HG03175 (cell line): ENCODE data around the gene ONECUT3.

Experiments used
- ATAC-seq: cut with Tn5 transposase; IDR thresholded peaks from one replicate; pipeline ENCODE4 v1.9.1; 2021; ENCODE audit warnings: mild to moderate bottlenecking, moderate library complexity; ENCODE audit not compliant: unreplicated experiment

ONECUT3 gene

DNA sequence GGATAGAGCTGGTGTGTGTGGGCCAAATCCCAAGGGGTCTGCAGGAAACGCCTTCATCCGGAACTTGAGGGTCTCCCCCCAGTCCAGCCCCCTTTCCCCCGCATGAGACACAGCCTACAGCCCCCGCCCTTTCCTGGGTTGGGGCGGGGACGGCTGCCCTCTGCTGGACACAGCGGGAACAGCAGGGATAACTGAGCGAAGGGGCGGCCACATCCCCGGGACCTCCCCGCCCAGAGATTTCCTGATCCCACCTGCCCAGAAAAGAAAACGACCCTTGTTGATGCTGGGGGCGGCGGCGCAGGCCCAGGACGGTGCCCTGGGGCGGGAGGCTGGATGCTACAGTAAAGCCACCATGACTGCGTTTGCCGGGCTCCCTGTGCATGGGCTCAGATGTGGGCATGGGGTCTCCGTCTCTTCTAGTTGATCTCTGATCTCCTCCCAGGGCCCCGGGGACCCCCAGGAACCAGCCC lies 14.2 kb downstream of the ONECUT3 start:
- no peak for ATAC-seq

GRCh38 chr19:1768248-1768647 lies 14.9 kb downstream of the ONECUT3 start:
- no peak for ATAC-seq

DNA sequence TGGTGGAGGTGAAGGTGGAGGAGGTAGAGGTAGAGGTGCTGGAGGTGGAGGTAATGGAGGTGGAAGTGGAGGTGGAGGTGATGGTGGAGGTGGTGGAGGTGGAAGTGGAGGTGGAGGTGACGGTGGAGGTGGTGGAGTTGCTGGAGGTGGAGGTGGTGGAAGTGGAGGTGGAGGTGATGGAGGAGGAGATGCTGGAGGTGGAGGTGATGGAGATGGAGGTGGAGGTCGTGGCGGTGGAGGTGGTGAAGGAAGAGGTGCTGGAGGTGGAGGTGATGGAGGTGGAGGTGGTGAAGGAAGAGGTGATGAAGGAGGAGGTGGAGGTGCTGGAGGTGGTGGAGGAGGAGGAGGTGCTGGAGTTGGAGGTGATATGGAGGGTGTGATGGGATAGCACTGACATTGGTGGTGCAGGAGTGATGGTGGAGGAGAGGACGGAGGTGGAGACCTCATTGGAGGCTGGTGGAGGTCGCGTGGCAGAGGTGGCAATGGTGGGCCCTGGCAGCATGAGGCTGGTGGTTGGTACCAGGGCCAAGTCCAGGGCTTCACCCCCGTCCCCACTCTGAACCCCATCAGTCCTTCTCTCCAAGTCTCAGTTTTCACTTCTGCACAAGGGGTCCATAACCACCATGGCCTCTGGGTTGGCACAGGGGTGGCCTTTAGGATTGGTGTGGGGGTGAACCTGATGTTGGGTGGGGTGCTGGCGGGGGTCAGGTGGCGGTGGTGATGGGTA lies 15.8 kb downstream of the ONECUT3 start:
- ATAC-seq, result no peak

DNA sequence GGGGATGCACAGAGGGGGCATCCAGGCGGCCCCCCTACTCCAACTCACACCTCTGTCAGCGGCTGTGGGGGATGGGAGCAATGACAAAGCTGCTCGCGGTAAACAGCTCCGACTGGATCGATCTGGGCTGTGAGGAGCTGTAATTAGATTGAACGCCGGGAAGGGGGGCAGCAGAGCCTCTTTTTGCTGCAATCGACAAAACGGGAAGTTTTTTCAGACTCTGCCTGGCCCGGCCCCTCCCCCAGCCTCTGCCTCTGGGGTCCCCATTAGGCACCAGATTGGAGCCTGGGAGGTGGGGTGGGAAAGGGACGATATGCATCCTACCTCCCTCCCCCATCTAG lies 16.3 kb downstream of the ONECUT3 start:
- ATAC-seq, result no peak

DNA sequence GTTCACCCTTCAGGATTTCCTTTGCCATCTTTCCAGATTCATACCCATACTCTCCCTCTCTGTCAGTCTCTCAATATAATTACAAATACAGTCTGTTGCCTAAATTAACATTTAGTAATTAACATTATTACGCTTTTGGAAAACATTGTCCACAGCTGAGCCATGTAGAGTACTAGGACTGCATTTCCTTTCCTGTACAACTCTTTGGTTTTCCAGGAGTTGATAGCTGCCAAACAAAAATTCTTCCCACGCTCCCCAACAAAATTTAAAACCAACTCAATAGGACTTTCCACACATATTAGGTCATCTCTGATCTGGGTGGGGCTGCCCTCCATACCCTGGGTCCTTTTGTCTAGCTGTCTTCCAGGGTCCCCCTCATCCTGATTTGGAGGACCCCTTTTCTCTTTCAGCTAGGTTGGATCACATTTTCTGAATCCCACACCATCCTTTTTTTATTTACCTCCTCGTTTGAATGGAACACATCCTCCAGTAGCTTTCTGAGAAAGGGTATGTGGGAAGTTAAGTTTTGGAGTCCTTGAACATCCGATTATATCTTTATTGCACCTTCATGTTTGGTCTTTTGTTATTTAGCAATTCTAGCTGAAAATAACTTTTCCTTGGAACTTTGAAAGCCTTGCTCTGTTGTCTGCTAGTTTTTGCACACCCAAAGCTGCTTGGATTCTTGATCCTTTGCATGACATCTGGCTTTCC lies 17.7 kb downstream of the ONECUT3 start:
- ATAC-seq, result no peak

DNA sequence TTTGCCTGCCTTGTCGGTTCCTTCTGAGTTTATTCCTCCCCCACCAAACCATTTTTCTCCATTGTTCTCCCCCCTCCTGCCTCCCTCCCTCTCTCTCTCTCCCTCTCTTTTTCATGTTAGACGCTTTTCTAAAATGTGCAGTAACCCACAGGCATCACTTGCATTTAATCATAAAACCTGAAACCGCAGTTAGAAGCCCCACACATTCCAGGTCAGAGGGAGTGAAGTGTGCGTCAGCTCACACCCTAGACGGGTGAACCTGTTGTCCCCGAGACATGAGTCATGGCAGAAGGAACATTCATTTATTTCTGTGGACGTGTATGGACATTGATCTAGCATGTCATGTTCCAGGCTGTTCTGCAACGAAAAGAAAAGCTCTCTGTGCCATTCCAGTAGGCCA lies 19.9 kb downstream of the ONECUT3 start:
- ATAC-seq, result no peak

DNA sequence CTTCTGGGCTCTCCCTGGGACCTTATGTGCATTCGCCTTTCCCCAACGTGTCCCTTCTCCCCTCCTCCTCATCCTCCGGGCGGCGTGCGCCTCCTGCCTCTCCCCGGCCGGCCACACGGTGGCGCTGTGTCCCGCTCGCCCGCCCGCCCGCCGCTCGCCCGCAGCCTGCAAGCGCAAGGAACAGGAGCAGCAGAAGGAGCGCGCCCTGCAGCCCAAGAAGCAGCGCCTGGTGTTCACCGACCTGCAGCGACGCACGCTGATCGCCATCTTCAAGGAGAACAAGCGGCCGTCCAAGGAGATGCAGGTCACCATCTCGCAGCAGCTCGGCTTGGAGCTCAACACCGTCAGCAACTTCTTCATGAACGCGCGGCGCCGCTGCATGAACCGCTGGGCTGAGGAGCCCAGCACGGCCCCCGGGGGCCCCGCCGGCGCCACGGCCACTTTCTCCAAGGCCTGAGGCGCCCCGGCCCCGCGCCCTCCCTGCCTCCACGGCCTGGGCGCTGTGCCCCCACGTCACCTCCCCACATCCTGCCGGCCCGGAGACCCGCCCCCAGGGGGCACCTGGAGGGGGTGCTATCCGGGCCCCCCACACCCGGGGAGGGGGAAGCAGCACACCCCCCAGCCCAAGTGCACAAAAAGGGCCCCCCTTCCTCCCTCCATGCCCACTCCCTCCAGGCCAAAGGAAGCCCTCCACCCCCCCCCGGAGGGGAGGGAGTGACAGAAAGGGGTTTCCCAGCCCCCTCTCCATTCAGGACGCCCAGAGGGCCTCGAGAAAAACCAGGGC lies 21.9 kb downstream of the ONECUT3 start:
- no peak for ATAC-seq

GRCh38 chr19:1775951-1776605 lies 22.8 kb downstream of the ONECUT3 start:
- no peak for ATAC-seq

DNA sequence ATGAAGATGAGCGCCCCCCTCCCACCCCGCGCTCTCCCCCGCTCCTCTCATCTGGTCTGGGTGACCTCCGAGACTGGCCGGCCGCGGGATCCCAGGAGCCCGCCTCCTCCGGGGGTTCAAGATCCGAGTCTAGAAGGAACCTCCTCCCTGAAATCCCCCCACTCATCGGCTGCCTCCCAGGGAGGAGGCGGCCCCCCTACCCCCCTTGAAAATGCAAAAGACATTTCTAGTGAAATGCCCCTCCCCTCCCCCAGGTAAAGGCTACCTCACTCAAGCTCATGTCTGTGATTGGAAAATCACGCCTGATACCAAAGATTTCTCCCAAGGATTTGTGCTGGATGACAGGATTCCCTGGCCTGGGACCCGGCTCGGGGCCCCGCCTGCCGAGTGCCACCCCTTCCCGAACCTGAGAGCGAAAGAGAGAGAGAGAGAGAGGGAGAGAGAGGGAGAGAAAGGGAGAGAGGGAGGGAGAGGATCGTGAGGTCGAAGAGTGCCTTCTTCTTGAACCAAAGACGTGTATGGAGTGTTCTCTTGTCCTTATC lies 23.4 kb downstream of the ONECUT3 start:
- ATAC-seq, result no peak

- ATAC-seq, result no peak
These were observed 23.8 kb downstream of the ONECUT3 start for GRCh38 chr19:1777149-1777548.

GRCh38 chr19:1779574-1779973 lies 26.3 kb downstream of the ONECUT3 start:
- ATAC-seq, result no peak

DNA sequence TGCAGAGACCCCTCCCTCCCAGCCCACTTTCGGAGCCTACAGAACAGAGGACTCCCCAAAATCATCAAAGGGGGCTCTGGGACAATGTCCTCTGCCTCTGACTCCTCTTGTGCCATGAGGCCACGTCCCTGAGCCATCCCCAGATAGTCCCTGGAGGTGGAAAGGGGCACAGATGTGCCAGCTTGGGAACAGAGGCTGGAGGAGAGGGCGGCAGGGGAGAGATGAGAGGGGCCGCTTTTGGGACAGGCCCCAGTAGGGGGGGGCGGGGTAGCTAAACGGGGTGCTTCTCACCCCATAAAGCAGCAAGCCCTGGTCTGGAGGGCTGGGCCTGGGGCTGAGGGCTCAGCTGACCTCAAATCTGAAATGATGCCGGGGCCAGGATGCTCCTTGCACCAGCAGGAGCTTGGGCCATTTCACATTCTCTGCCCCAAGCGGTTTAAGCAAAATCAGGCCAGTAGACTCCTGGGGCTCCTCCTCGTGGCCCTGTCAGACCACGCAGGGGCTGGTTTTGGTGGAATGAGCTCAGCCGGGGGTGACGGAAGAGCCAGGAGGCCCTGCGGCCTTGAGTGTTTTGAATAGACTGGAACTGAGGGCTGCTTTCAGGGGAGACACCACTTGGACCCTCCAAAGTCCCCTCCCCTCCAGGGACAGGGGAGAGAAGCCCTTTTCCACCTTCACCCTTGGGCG lies 27.1 kb downstream of the ONECUT3 start:
- no peak for ATAC-seq

DNA sequence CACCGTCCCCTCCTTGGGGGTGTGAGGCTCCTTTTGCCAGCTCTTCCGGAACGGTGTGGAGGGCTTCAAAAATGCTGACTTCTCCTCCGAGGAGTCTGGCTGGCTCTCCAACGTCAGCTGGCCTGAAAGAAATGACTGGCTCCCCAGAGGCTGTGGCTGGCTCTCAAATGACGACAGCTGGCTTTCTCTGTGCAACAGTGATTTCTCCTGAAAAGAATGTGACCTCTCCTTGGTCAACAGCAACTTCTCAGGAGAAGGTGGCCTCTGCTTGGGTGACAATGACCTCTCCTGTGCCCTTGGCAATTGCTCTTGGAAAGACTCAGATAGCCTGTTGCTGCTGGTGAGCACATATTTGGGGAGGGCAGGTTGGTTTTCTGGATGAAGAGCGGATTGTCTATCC lies 29.2 kb downstream of the ONECUT3 start:
- no peak for ATAC-seq

DNA sequence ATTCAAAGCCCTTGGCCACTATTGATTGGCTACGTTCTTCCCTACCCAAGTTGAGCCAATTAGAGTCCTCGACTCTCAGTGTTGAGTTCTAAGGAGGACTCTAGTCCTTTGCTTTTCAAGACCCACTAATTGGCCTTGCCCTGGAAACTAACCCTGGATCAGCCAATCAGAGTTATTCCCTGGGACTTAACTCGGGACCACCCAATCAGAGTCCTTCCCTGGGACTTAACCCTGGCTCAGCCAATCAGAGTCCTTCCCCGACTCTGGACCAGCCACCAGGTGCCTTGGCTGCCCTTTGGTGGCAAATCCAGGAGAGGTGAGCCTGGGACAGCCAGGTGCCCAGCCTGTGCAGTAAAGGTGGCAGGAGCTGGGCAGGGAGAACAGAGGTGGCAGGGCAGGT lies 30.0 kb downstream of the ONECUT3 start:
- ATAC-seq, result no peak

DNA sequence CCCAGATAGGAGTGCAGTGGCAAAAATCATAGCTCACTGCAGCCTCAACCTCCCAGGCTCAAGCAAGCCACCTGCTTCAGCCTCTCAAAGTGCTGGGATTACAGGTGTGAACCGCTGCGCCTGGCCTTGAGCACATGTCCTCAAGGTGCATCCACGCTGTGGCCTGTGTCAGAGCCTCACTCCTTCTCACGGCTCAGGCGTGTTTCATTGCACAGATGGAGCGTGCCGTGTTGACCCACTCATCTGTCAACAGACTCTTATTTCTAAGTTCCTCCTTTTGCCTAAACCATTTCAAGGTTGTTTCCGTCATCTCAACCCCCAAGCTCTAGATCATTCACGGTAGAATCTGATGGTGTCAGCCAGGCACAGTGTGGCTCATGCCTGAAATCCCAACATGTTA lies 30.6 kb downstream of the ONECUT3 start:
- no peak for ATAC-seq

- ATAC-seq, result no peak
These were observed 32.0 kb downstream of the ONECUT3 start for GRCh38 chr19:1785310-1785709.

GRCh38 chr19:1786668-1787067 lies 33.4 kb downstream of the ONECUT3 start:
- ATAC-seq, result no peak

DNA sequence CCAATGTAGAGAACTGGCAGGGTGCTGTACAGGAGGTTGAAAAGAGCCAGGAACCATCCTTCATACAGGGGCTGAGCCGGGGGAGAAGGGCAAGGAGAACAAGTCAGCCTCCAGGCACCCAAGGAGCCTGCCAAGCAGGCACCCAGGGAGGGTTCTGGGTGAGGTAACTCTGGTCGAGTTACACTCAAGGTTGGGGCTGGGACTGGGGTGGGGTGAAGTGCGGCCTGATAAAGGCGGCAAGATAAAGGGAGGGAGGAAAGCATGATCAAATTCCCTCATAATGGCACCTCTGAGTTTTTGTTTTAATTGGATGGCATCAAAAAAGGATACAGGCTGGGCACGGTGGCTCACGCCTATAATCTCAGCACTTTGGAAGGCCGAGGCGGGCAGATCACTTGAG lies 33.8 kb downstream of the ONECUT3 start:
- no peak for ATAC-seq

GRCh38 chr19:1789261-1790041 lies 36.1 kb downstream of the ONECUT3 start:
- ATAC-seq, result no peak
